ENCODE results near the gene NUDCD2.

NUDCD2 gene

GRCh38 chr5:163448491-163448890, 11.4 kb downstream of the NUDCD2 start:
- H3K27ac ChIP-seq (replicated peaks) = no peak overlapping the region
- H3K4me3 ChIP-seq (replicated peaks; ENCODE audit: insufficient read depth, low read length) = no peak overlapping the region
- no peak for TF ChIP-seq POLR2AphosphoS5 (IDR thresholded peaks at IDR 0.05; ENCODE audit: low read depth)
- no peak for TF ChIP-seq SPI1 (IDR thresholded peaks at IDR 0.05; ENCODE audit: borderline replicate concordance, low read depth)
- no peak for TF ChIP-seq CTCF (IDR thresholded peaks at IDR 0.05; ENCODE audit: insufficient read depth, low read length)
- no peak for TF ChIP-seq REST (IDR thresholded peaks at IDR 0.05; ENCODE audit: insufficient replicate concordance, low read depth)
- no peak for TF ChIP-seq GABPA (IDR thresholded peaks at IDR 0.05; ENCODE audit: low read depth)
- no peaks in the 10 kb centered on the region for H3K27me3 ChIP-seq (ENCODE audit: insufficient read depth, poor library complexity, severe bottlenecking)
- DNase-seq (ENCODE audit: low read depth in 1 of 2, low spot score in 1 of 2) = no peak

- Histone ChIP-seq H3K27me3 (ENCODE audit: insufficient read depth, poor library complexity, severe bottlenecking) (no peaks in the 10 kb centered on the region), H3K4me3 (replicated peaks; ENCODE audit: insufficient read depth, low read length) (no peak overlapping the region), H3K27ac (replicated peaks) (no peak overlapping the region)
- no peak for TF ChIP-seq GABPA (IDR thresholded peaks at IDR 0.05; ENCODE audit: low read depth)
- no peak for TF ChIP-seq POLR2AphosphoS5 (IDR thresholded peaks at IDR 0.05; ENCODE audit: low read depth)
- TF ChIP-seq REST (IDR thresholded peaks at IDR 0.05; ENCODE audit: insufficient replicate concordance, low read depth) = no peak
- TF ChIP-seq SPI1 (IDR thresholded peaks at IDR 0.05; ENCODE audit: borderline replicate concordance, low read depth) = no peak
- TF ChIP-seq CTCF (IDR thresholded peaks at IDR 0.05; ENCODE audit: insufficient read depth, low read length) = no peak
- no peak for DNase-seq (ENCODE audit: low read depth in 1 of 2, low spot score in 1 of 2)
Observed at GRCh38 chr5:163447875-163448274, 12.0 kb downstream of the NUDCD2 start.

- no peaks in the 10 kb centered on the region for H3K27me3 ChIP-seq (ENCODE audit: insufficient read depth, poor library complexity, severe bottlenecking)
- no peak overlapping the region for H3K4me3 ChIP-seq (replicated peaks; ENCODE audit: insufficient read depth, low read length)
- TF ChIP-seq GABPA (IDR thresholded peaks at IDR 0.05; ENCODE audit: low read depth) = no peak
- no peak for TF ChIP-seq SPI1 (IDR thresholded peaks at IDR 0.05; ENCODE audit: borderline replicate concordance, low read depth)
- TF ChIP-seq REST (IDR thresholded peaks at IDR 0.05; ENCODE audit: insufficient replicate concordance, low read depth) = no peak
- TF ChIP-seq CTCF (IDR thresholded peaks at IDR 0.05; ENCODE audit: insufficient read depth, low read length) = no peak
- TF ChIP-seq POLR2AphosphoS5 (IDR thresholded peaks at IDR 0.05; ENCODE audit: low read depth) = no peak
- DNase-seq (ENCODE audit: low read depth in 1 of 2, low spot score in 1 of 2) = no peak
- H3K27ac ChIP-seq (replicated peaks) = no peak overlapping the region
Observed at GRCh38 chr5:163447191-163447590, 12.7 kb downstream of the NUDCD2 start.

All from HL-60 (cell line).